Adrenal gland (tissue), 19 donors: Measurements from ENCODE around the gene COMMD1. TPM values are rescaled to one million over a fixed set of nuclear protein-coding genes. Genes with fewer than 3 reads are reported as not detected.
A peak's percentile ranks its signal among the peaks of the same experiment; 100 is the strongest.
"Not testable (repeated sequence)": the region's sequence is repeated elsewhere in the genome, so short reads cannot be mapped to it uniquely, and the experiment has no call there.

Experiments used
- DNase-seq, 7 donors: peaks; one replicate each; pipeline ENCODE4 v3.0.0-alpha.2; 2019 to 2020
- H3K27ac ChIP-seq, 5 donors: fragments of 200-600 bp; sonication (generic) in 4 of 5; 1 replicate in 3 of 5; 2 replicates in 2 of 5; pipeline versions ENCODE4 v1.5.1 to v1.8.0; 2016 to 2020; ENCODE audit warnings: mild to moderate bottlenecking in 1 of 5
- H3K27me3 ChIP-seq: fragments of 200-600 bp; 2 replicates; pipeline ENCODE4 v1.8.0; 2021
- H3K36me3 ChIP-seq, 2 donors: fragments of 200-600 bp; replicated peaks in 1 of 2; 1 replicate in 1 of 2; 2 replicates in 1 of 2; pipeline versions ENCODE4 v1.5.1 to v1.8.0; 2018 to 2022
- H3K4me1 ChIP-seq, 2 donors: fragments of 200-600 bp; replicated peaks in 1 of 2; 1 replicate in 1 of 2; 2 replicates in 1 of 2; pipeline versions ENCODE4 v1.5.1 to v1.8.0; 2018 to 2021
- H3K4me3 ChIP-seq, 4 donors: fragments of 200-600 bp; sonication (generic) in 3 of 4; one replicate each; pipeline ENCODE4 v1.5.1; 2016 to 2018
- H3K9me3 ChIP-seq, 3 donors: fragments of 200-600 bp; sonication (generic) in 1 of 3; replicated peaks in 1 of 3; 1 replicate in 2 of 3; 2 replicates in 1 of 3; pipeline versions ENCODE4 v1.5.1 to v1.8.0; 2016 to 2021
- POLR2A ChIP-seq, 2 donors: fragments of 450-650 bp; IDR thresholded peaks; one replicate each; pipeline ENCODE4 v1.6.1; 2017; ENCODE audit warnings: antibody characterized with exemption in 2 of 2, mild to moderate bottlenecking in 2 of 2, moderate library complexity in 1 of 2
- WGBS, 4 donors: extraction: QIAGEN DNeasy Blood & Tissue Kit in 2 of 4; methylation state at CpG; one replicate each; pipeline versions ENCODE4 v1.1.5 to v1.1.7; 2013 to 2017; 5-methylcytosine and 5-hydroxymethylcytosine counted together
- intact Hi-C, 2 donors: fragments of 100-400 bp; cut with DNase I; formaldehyde crosslinking; loops; one replicate each; pipeline versions ENCODE4 v1.14.1 to v1.15.0; 2022 to 2023
- long read RNA-seq, 10 donors: library from polyadenylated mRNA in 3 of 10; unstranded in 2 of 10; stranded (forward) in 1 of 10; transcript quantifications; one replicate each; pipeline ENCODE4 v2.0.0 and lab custom pipeline, GENCODE V29; 2021 to 2026
- polyA plus RNA-seq, 3 donors: library from polyadenylated mRNA; stranded (reverse); fragments of 200-250 nt in 2 of 3; fragments of 350-450 nt in 1 of 3; fragmentation: Illumina TruSeq in 1 of 3; extraction: RNeasy Lipid Tissue Mini Kit (QIAGEN cat#74804) in 1 of 3; gene quantifications; one replicate each; pipeline ENCODE4 v1.2.3, GENCODE V29; 2013 to 2014
- total RNA-seq, 9 donors: library from RNA; depleted of rRNA in 4 of 9; stranded (reverse); fragments of >200 nt in 4 of 9; fragments of 120-200 nt in 1 of 9; fragmentation: NEBNext Ultra II Directional in 1 of 9; extraction: Animal tissue kit (Norgen Biotek cat#: 25700) in 1 of 9; gene quantifications; one replicate each; pipeline versions ENCODE4 v1.1.0 to v1.2.4, GENCODE V29; 2013 to 2023
- TF ChIP-seq, protein P1 (sequence below), 6 experiments: fragments of 450-650 bp in 4 of 6; fragments of 200-600 bp in 2 of 6; sonication (generic) in 1 of 6; IDR thresholded peaks; 1 replicate in 5 of 6; 2 replicates in 1 of 6; pipeline versions ENCODE4 v1.5.1 to v1.8.0; 2016 to 2021; ENCODE audit warnings: antibody characterized with exemption in 6 of 6, mild to moderate bottlenecking in 2 of 6, moderate library complexity in 1 of 6
- donor health status: healthy with polysubstance abuse.
- donor health status: Bipolar disorder and iron deficiency.
- donor health status: DM: yes; HTN: yes; CAD: no.
- donor health status: DM: no; HTN: no; CAD: no.
- donor health status: DM: no; HTN: no; CAD: no.
- donor health status: DM: yes; HTN: yes; CAD: no.

The COMMD1 gene
- total RNA-seq (10 to 100 TPM; 42.0 to 89.9 (median 54.6) TPM), polyA plus RNA-seq (10 to 100 TPM; 35.5 to 58.9 (median 57.7) TPM)
- long read RNA-seq, donor 1, transcript COMMD1-201 (3 exons, 911 nt), result major isoform, 34 of 34 reads
- long read RNA-seq, donor 1, partial matches to known transcripts, result 0 of 34 reads
- long read RNA-seq, donor 1, other reads (novel, unspliced or antisense), result 0 of 34 reads
- long read RNA-seq, donor 2, transcript COMMD1-201 (3 exons, 911 nt), result major isoform, 10 of 28 reads
- long read RNA-seq, donor 2, partial matches to known transcripts, result 17 of 28 reads
- long read RNA-seq, donor 2, other reads (novel, unspliced or antisense), result 0 of 28 reads
- long read RNA-seq, donor 3, transcript COMMD1-201 (3 exons, 911 nt), result major isoform, 22 of 22 reads
- long read RNA-seq, donor 3, partial matches to known transcripts, result 0 of 22 reads
- long read RNA-seq, donor 3, other reads (novel, unspliced or antisense), result 0 of 22 reads
- long read RNA-seq, donor 4, transcript COMMD1-201 (3 exons, 911 nt), result major isoform, 43 of 47 reads
- long read RNA-seq, donor 4, partial matches to known transcripts, result 0 of 47 reads
- long read RNA-seq, donor 4, other reads (novel, unspliced or antisense), result 4 of 47 reads
- long read RNA-seq, donor 5, transcript COMMD1-201 (3 exons, 911 nt), result major isoform, 32 of 41 reads
- long read RNA-seq, donor 5, partial matches to known transcripts, result 0 of 41 reads
- long read RNA-seq, donor 5, other reads (novel, unspliced or antisense), result 7 of 41 reads
- long read RNA-seq, donor 6, transcript COMMD1-201 (3 exons, 911 nt), result major isoform, 39 of 41 reads
- long read RNA-seq, donor 6, partial matches to known transcripts, result 0 of 41 reads
- long read RNA-seq, donor 6, other reads (novel, unspliced or antisense), result 2 of 41 reads
- long read RNA-seq, donor 7, transcript COMMD1-201 (3 exons, 911 nt), result major isoform, 17 of 18 reads
- long read RNA-seq, donor 7, partial matches to known transcripts, result 0 of 18 reads
- long read RNA-seq, donor 7, other reads (novel, unspliced or antisense), result 0 of 18 reads
- long read RNA-seq, donor 8, transcript COMMD1-201 (3 exons, 911 nt), result major isoform, 28 of 30 reads
- long read RNA-seq, donor 8, partial matches to known transcripts, result 0 of 30 reads
- long read RNA-seq, donor 8, other reads (novel, unspliced or antisense), result 0 of 30 reads
- long read RNA-seq, donor 9, transcript COMMD1-201 (3 exons, 911 nt), result major isoform, 21 of 21 reads
- long read RNA-seq, donor 9, partial matches to known transcripts, result 0 of 21 reads
- long read RNA-seq, donor 9, other reads (novel, unspliced or antisense), result 0 of 21 reads
- long read RNA-seq, donor 10, transcript COMMD1-201 (3 exons, 911 nt), result major isoform, 12 of 13 reads
- long read RNA-seq, donor 10, partial matches to known transcripts, result 0 of 13 reads
- long read RNA-seq, donor 10, other reads (novel, unspliced or antisense), result 0 of 13 reads

DNA sequence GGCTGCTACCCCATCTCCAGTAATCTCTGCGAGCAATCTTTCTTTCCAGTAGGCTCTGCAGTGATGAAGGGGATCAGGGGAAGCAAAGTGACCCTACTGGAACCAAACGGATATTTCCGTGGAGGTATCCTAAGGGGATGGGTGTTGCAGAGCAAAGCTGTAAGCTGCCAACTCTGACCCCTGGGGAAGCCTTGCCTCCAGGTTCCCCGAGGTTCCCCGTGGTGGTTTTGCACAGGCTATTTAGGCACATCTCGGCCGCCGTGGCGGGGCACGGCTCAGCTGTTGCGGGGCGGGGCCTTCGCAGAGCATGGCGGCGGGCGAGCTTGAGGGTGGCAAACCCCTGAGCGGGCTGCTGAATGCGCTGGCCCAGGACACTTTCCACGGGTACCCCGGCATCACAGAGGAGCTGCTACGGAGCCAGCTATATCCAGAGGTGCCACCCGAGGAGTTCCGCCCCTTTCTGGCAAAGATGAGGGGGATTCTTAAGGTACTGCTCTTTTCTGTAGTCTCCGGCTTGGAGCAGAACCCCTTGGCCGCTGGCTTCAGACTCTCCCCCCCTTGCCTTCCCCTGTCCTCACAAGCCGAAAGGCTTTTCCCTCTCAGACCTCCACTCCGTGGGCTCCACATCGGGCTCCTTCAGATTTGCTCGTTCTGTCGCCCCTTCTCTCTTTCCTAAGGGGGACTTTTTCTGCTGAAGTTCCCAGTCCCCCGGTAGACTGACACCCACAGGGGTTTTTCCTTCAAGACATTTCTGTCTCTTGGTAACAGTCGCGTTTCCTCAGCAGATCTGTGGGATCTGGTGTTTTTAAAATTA lies at the start of gene COMMD1:
Gene COMMD1, plus strand, starts transcription at position 303 of the 814 bp plus-strand sequence. Its CDS starts 5 bp downstream, at position 308.
- TF ChIP-seq, protein P1, sequence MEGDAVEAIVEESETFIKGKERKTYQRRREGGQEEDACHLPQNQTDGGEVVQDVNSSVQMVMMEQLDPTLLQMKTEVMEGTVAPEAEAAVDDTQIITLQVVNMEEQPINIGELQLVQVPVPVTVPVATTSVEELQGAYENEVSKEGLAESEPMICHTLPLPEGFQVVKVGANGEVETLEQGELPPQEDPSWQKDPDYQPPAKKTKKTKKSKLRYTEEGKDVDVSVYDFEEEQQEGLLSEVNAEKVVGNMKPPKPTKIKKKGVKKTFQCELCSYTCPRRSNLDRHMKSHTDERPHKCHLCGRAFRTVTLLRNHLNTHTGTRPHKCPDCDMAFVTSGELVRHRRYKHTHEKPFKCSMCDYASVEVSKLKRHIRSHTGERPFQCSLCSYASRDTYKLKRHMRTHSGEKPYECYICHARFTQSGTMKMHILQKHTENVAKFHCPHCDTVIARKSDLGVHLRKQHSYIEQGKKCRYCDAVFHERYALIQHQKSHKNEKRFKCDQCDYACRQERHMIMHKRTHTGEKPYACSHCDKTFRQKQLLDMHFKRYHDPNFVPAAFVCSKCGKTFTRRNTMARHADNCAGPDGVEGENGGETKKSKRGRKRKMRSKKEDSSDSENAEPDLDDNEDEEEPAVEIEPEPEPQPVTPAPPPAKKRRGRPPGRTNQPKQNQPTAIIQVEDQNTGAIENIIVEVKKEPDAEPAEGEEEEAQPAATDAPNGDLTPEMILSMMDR (IDR thresholded peaks at IDR 0.05), result no peak
- peak; percentile 55 to 73 for TF ChIP-seq POLR2A (IDR thresholded peaks at IDR 0.05)
- 0 to 1% (median 0%) methylated on average over 14 to 33 of the region's 33 CpGs for WGBS, 4 donors
- no peaks in the 10 kb centered on the region for H3K9me3 ChIP-seq
- no peaks in the 10 kb centered on the region for H3K27me3 ChIP-seq
- no peaks in the 10 kb centered on the region for H3K36me3 ChIP-seq
- peak within 1 kb of the TSS; percentile 13 to 67 (median 62) for H3K4me3 ChIP-seq
- DNase-seq, result peak; percentile 77 to 89 (median 81)
- intact Hi-C loops, result no loop called here
- peaks cover 10 to 24% of the 10 kb centered on the region in 2 donors for H3K4me1 ChIP-seq
- H3K27ac ChIP-seq, result peak within 1 kb of the TSS in 3 of 5 donors; percentile 51 to 76 (median 64)

DNA sequence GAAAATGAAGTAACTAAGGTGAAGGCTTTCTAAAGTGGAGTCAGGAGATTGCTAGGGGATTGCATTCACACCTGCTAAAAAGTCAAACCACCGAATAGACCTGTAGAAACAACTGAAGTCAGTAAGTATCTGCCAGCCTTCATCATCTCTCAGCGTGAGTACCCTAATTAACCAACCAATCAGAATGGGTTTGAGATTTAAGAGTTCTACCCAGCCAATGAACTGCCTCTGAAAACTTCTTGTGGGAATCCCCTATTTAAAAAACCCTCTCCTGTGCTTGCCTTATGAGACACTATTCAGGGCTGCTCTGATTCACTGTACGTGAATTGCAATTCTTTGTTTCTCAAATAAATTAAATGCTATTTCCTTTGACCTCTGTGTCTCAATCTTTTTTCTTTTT lies 48.2 kb upstream of the COMMD1 start:
- intact Hi-C loops, result no loop called here
- no peak for DNase-seq
- WGBS, 4 donors, result 76 to 88% (median 83%) methylated on average over 3 of the region's 3 CpGs
- Histone ChIP-seq H3K4me3 (no peak overlapping the region), H3K4me1 (peaks cover 0 to 6% of the 10 kb centered on the region in 2 donors), H3K27me3 (no peaks in the 10 kb centered on the region), H3K36me3 (no peaks in the 10 kb centered on the region), H3K27ac (no peak overlapping the region), H3K9me3 (peaks cover 0 to 4% (median 0%) of the 10 kb centered on the region in 3 donors)
- no peak for TF ChIP-seq POLR2A (IDR thresholded peaks at IDR 0.05)
- TF ChIP-seq, protein P1 (IDR thresholded peaks at IDR 0.05), result no peak

DNA sequence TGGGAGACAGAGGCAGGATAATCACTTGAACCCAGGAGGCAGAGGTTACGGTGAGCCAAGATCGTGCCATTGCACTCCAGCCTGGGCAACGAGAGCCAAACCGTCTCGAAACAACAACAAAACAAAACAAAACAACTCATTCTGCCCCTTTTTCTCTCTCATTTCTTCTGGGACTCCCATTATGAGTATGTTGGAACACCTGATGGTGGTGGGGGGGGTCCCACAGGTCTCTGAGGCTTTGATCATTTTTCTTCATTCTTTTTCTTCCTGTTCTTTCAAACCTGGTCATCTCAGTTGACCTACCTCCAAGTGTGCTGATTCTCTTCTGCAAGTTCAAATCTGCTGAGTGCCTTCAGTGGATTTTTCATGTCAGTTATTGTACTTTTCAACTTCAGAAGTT lies 43.4 kb upstream of the COMMD1 start:
- no peak for TF ChIP-seq POLR2A (IDR thresholded peaks at IDR 0.05)
- TF ChIP-seq, protein P1 (IDR thresholded peaks at IDR 0.05), result no peak
- peaks cover 0 to 20% of the 10 kb centered on the region in 2 donors for H3K36me3 ChIP-seq
- WGBS, 4 donors, result 95 to 100% (median 97%) methylated on average over 5 of the region's 5 CpGs

DNA sequence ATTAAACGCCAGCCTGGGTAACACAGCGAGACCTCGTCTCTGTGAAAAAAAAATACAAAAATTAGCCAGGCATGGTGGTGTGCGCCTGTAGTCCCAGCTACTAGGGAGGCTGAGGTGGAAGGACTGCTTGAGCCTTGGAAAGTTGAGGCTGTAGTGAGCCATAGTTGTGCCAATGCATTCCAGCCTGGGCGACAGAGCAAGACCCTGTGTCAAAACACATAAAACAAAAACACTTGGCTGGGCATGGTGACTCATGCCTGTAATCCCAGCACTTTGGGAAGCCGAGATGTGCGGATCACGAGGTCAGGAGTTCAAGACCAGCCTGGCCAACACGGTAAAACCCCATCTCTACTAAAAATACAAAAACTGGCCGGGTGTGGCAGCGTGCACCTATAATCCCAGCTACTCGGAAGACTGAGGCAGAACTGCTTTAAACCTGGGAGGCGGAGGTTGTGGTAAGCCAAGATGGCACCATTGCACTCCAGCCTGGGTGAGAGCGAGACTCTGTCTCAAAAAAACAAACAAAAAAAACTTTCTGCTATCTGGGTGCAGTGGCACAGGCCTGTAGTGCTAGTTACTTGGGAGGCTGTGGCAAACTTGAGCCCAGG lies 38.9 kb upstream of the COMMD1 start:
- 95 to 99% (median 98%) methylated on average over 14 of the region's 14 CpGs for WGBS, 4 donors
- H3K4me3 ChIP-seq, intact Hi-C loops, H3K27ac ChIP-seq, H3K27me3 ChIP-seq, H3K4me1 ChIP-seq, DNase-seq, H3K9me3 ChIP-seq: not testable (repeated sequence)
- H3K36me3 ChIP-seq, result peaks cover 0 to 61% of the 10 kb centered on the region in 2 donors

More for the DNA sequence above, 43.4 kb upstream of the COMMD1 start:
- H3K27me3 ChIP-seq, result no peaks in the 10 kb centered on the region
- no peak overlapping the region for H3K27ac ChIP-seq
- intact Hi-C loops, result no loop called here
- no peak for DNase-seq
- H3K4me1 ChIP-seq, result no peaks in the 10 kb centered on the region
- peaks cover 0 to 9% (median 0%) of the 10 kb centered on the region in 3 donors for H3K9me3 ChIP-seq
- no peak overlapping the region for H3K4me3 ChIP-seq
